ENCODE measurements around the gene CRCP.
"Not testable (repeated sequence)": the region's sequence is repeated elsewhere in the genome, so short reads cannot be mapped to it uniquely, and the experiment has no call there.

The CRCP gene

GRCh38 chr7:66156035-66156434, 41.4 kb downstream of the CRCP start:
- DNase-seq (ENCODE audit: low read depth) = not testable (repeated sequence)

- DNase-seq (ENCODE audit: low read depth) = no peak
Measured at GRCh38 chr7:66157060-66157459, 42.4 kb downstream of the CRCP start.

- no peak for DNase-seq (ENCODE audit: low read depth)
Measured at GRCh38 chr7:66162622-66163021, 48.0 kb downstream of the CRCP start.

- no peak for DNase-seq (ENCODE audit: low read depth)
Measured at GRCh38 chr7:66163186-66163610, 48.6 kb downstream of the CRCP start.

GRCh38 chr7:66164356-66164755, 49.7 kb downstream of the CRCP start:
- DNase-seq (ENCODE audit: low read depth) = no peak

- DNase-seq (ENCODE audit: low read depth) = peak; percentile 90
Measured at GRCh38 chr7:66167773-66168387, 53.2 kb downstream of the CRCP start.

GRCh38 chr7:66169616-66170015, 55.0 kb downstream of the CRCP start:
- no peak for DNase-seq (ENCODE audit: low read depth)

- peak; percentile 49 for DNase-seq (ENCODE audit: low read depth)
Measured at GRCh38 chr7:66170309-66171231, 55.9 kb downstream of the CRCP start.

- DNase-seq (ENCODE audit: low read depth) = not testable (repeated sequence)
Measured at GRCh38 chr7:66172536-66173401, 58.1 kb downstream of the CRCP start.

- peak; percentile 29 for DNase-seq (ENCODE audit: low read depth)
Measured at GRCh38 chr7:66173856-66174255, 59.2 kb downstream of the CRCP start.

- DNase-seq (ENCODE audit: low read depth) = not testable (repeated sequence)
Measured at GRCh38 chr7:66175006-66175405, 60.4 kb downstream of the CRCP start.

GRCh38 chr7:66176914-66177313, 62.3 kb downstream of the CRCP start:
- DNase-seq (ENCODE audit: low read depth) = no peak

GRCh38 chr7:66178258-66178657, 63.6 kb downstream of the CRCP start:
- no peak for DNase-seq (ENCODE audit: low read depth)

- DNase-seq (ENCODE audit: low read depth) = no peak
Measured at GRCh38 chr7:66181329-66181728, 66.7 kb downstream of the CRCP start.

- no peak for DNase-seq (ENCODE audit: low read depth)
Measured at GRCh38 chr7:66181845-66182244, 67.2 kb downstream of the CRCP start.

- DNase-seq (ENCODE audit: low read depth) = peak; percentile 45
Measured at GRCh38 chr7:66182920-66183319, 68.3 kb downstream of the CRCP start.

- DNase-seq (ENCODE audit: low read depth) = peak; percentile 96
Measured at GRCh38 chr7:66183700-66184099, 69.1 kb downstream of the CRCP start.

- DNase-seq (ENCODE audit: low read depth) = no peak
Measured at GRCh38 chr7:66185680-66186187, 71.1 kb downstream of the CRCP start.

- no peak for DNase-seq (ENCODE audit: low read depth)
Measured at GRCh38 chr7:66186991-66187390, 72.3 kb downstream of the CRCP start.

- DNase-seq (ENCODE audit: low read depth) = peak; percentile 47
Measured at GRCh38 chr7:66187905-66188304, 73.3 kb downstream of the CRCP start.

- no peak for DNase-seq (ENCODE audit: low read depth)
Measured at GRCh38 chr7:66188645-66189044, 74.0 kb downstream of the CRCP start.
